Measurements from ENCODE around the gene KLHDC1.

Gene KLHDC1

DNA sequence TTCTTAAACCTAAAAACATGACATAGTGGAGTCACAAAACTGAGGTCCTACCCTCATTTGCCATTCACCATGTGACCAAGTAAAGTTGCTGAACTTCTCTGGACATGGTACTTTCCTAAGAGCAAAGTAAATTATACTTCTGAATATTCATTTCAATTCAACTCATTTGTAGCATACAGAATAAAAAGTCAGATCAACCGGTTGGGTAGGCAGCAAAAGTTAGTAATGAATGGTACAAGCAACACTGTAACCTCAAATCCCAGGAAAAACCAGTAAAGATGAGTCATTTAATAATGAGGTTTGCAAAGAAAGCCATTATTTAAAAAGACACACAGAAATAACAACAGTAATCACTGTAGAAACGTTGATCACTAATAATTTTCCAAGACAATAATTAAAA is 13.6 kb upstream of the KLHDC1 start:
- H3K4me2 ChIP-seq, result no peak overlapping the region
- H2AFZ ChIP-seq (ENCODE audit: low read depth), result no peak overlapping the region
- no peak overlapping the region for H3K27ac ChIP-seq
- no peaks in the 10 kb centered on the region for H3K27me3 ChIP-seq (ENCODE audit: insufficient read depth, low read depth)
- H3K36me3 ChIP-seq (ENCODE audit: insufficient read depth), result no peaks in the 10 kb centered on the region
- no peaks in the 10 kb centered on the region for H4K20me1 ChIP-seq (ENCODE audit: insufficient read depth)
- no peaks in the 10 kb centered on the region; the same call in 1 of the 2 replicates for H3K79me2 ChIP-seq (ENCODE audit: insufficient read depth, low read depth)
- no peaks in the 10 kb centered on the region for H3K4me1 ChIP-seq (ENCODE audit: low read depth, poor library complexity, severe bottlenecking)
- TF ChIP-seq, protein P1, sequence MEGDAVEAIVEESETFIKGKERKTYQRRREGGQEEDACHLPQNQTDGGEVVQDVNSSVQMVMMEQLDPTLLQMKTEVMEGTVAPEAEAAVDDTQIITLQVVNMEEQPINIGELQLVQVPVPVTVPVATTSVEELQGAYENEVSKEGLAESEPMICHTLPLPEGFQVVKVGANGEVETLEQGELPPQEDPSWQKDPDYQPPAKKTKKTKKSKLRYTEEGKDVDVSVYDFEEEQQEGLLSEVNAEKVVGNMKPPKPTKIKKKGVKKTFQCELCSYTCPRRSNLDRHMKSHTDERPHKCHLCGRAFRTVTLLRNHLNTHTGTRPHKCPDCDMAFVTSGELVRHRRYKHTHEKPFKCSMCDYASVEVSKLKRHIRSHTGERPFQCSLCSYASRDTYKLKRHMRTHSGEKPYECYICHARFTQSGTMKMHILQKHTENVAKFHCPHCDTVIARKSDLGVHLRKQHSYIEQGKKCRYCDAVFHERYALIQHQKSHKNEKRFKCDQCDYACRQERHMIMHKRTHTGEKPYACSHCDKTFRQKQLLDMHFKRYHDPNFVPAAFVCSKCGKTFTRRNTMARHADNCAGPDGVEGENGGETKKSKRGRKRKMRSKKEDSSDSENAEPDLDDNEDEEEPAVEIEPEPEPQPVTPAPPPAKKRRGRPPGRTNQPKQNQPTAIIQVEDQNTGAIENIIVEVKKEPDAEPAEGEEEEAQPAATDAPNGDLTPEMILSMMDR (conservative IDR thresholded peaks at IDR 0.05; ENCODE audit: low read depth, low read length), result no peak
- no peak overlapping the region for H3K9ac ChIP-seq
- H3K4me3 ChIP-seq (IDR thresholded peaks at IDR 0.05; ENCODE audit: insufficient read depth, low read depth, low read length), result no peak overlapping the region

- Histone ChIP-seq H3K4me3 (IDR thresholded peaks at IDR 0.05; ENCODE audit: insufficient read depth, low read depth, low read length) (no peak overlapping the region), H3K4me1 (ENCODE audit: low read depth, poor library complexity, severe bottlenecking) (peaks cover 6% of the 10 kb centered on the region), H3K36me3 (ENCODE audit: insufficient read depth) (no peaks in the 10 kb centered on the region), H3K4me2 (no peak overlapping the region), H3K9ac (no peak overlapping the region), H3K27ac (no peak overlapping the region), H4K20me1 (ENCODE audit: insufficient read depth) (no peaks in the 10 kb centered on the region), H3K27me3 (ENCODE audit: insufficient read depth, low read depth) (no peaks in the 10 kb centered on the region), H3K79me2 (ENCODE audit: insufficient read depth, low read depth) (peaks cover 6% of the 10 kb centered on the region; the same call in 1 of the 2 replicates), H2AFZ (ENCODE audit: low read depth) (no peak overlapping the region)
- TF ChIP-seq, protein P1 (conservative IDR thresholded peaks at IDR 0.05; ENCODE audit: low read depth, low read length), result no peak
Measured at GRCh38 chr14:49686425-49686824, 6.5 kb upstream of the KLHDC1 start.

DNA sequence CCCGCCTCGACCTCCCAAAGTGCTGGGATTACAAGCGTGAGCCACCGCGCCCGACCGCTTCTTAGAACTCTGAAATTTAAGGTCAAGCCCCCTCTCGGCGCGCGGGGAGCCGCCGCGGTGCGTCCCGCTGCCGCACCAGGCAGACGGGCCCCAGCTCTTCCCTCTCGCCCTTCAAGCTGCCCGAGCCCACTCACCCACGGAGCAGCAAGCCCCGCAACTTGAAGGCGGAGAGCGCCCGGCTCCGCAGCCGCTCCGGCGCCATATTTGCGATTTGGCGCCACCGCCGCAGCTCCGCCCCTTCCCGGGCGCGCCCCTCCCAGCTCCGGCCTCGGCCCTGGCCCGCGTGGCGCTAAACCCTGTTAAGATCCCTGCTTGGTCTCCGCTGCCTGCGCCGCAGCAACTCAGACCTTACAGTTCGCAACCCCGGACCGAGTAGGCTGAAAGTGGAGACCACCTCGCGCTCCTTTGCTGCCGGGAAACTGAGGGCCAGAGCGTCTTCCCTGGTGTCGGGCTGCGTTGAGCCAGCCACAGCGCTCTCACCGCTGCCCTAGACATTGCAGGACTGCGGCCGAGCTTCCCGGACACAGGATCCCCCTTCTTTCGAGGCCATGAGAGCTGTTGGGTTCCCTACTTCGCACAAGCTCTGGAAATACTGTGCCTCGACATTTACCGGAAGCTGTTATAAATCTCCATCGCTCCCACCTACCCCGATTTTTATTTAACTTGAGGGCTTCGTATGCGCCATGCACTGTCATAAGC is 4.8 kb upstream of the KLHDC1 start, which contains the start of gene POLE2:
POLE2 (minus strand) TSS at position 273 of the 759 bp plus-strand sequence; CDS start at position 262, 11 bp downstream.
- Histone ChIP-seq H3K27ac (peak within 1 kb of the TSS; percentile 62), H4K20me1 (ENCODE audit: insufficient read depth) (no peaks in the 10 kb centered on the region), H3K4me3 (IDR thresholded peaks at IDR 0.05; ENCODE audit: insufficient read depth, low read depth, low read length) (no peak within 1 kb of the TSS), H3K4me1 (ENCODE audit: low read depth, poor library complexity, severe bottlenecking) (peaks cover 6% of the 10 kb centered on the region), H3K4me2 (peak within 1 kb of the TSS; percentile 48; the same call in 1 of the 2 replicates), H3K27me3 (ENCODE audit: insufficient read depth, low read depth) (no peaks in the 10 kb centered on the region), H2AFZ (ENCODE audit: low read depth) (peak within 1 kb of the TSS; percentile 87), H3K9ac (peak within 1 kb of the TSS; percentile 89), H3K79me2 (ENCODE audit: insufficient read depth, low read depth) (peaks cover 6% of the 10 kb centered on the region; the same call in 1 of the 2 replicates), H3K36me3 (ENCODE audit: insufficient read depth) (no peaks in the 10 kb centered on the region)
- TF ChIP-seq, protein P1 (conservative IDR thresholded peaks at IDR 0.05; ENCODE audit: low read depth, low read length), result no peak

GRCh38 chr14:49688701-49689030 is 4.3 kb upstream of the KLHDC1 start:
- Histone ChIP-seq H3K4me3 (IDR thresholded peaks at IDR 0.05; ENCODE audit: insufficient read depth, low read depth, low read length) (no peak overlapping the region), H3K4me1 (ENCODE audit: low read depth, poor library complexity, severe bottlenecking) (peaks cover 6% of the 10 kb centered on the region), H3K27me3 (ENCODE audit: insufficient read depth, low read depth) (no peaks in the 10 kb centered on the region), H3K4me2 (no peak overlapping the region), H2AFZ (ENCODE audit: low read depth) (peak overlapping the region; percentile 87), H3K36me3 (ENCODE audit: insufficient read depth) (no peaks in the 10 kb centered on the region), H3K79me2 (ENCODE audit: insufficient read depth, low read depth) (peaks cover 6% of the 10 kb centered on the region; the same call in 1 of the 2 replicates), H3K27ac (no peak overlapping the region), H4K20me1 (ENCODE audit: insufficient read depth) (no peaks in the 10 kb centered on the region), H3K9ac (no peak overlapping the region; the same call in 1 of the 2 replicates)
- TF ChIP-seq, protein P1 (conservative IDR thresholded peaks at IDR 0.05; ENCODE audit: low read depth, low read length), result no peak

Data from KMS-11 (cell line).